Astrocyte of the spinal cord (primary cell): ENCODE measurements around the gene MKKS.

ENCODE experiments used
- DNase-seq: peaks from one replicate; pipeline ENCODE4 v3.0.0; 2011; ENCODE audit warnings: low read depth, low spot score
- H3K4me3 ChIP-seq: 2 replicates; pipeline ENCODE4 v1.5.1; 2011; ENCODE audit warnings: low read depth, mild to moderate bottlenecking, low read length, moderate library complexity
- in situ Hi-C: cut with HindIII; loops from 2 replicates; pipeline ENCODE4 v1.10.0; 2017; ENCODE audit warnings: low sequenced_read_pairs
- TF ChIP-seq, protein P1 (sequence below): IDR thresholded peaks from 2 replicates; pipeline ENCODE4 v1.5.1; 2012; ENCODE audit warnings: low read depth, mild to moderate bottlenecking, low read length, inconsistent platforms

MKKS gene

DNA sequence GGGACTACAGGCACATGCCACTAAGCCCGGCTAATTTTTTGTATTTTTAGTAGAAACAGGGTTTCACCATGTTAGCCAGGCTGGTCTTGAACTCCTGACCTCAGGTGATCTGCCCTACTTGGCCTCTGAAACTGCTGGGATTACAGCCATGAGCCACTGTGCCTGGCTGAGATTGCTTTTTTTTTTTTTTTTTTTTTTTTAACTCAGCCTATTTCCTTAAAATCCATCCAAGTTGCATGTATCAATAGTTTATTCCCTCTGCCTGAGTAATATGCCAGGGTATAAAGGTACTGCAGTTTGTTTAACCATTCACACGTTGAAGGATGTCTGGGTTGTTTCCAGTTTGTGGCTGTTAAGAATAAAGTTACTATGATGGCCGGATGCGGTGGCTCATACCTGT, 11.7 kb upstream of the MKKS start:
- in situ Hi-C loops: no loop called here
- TF ChIP-seq, protein P1, sequence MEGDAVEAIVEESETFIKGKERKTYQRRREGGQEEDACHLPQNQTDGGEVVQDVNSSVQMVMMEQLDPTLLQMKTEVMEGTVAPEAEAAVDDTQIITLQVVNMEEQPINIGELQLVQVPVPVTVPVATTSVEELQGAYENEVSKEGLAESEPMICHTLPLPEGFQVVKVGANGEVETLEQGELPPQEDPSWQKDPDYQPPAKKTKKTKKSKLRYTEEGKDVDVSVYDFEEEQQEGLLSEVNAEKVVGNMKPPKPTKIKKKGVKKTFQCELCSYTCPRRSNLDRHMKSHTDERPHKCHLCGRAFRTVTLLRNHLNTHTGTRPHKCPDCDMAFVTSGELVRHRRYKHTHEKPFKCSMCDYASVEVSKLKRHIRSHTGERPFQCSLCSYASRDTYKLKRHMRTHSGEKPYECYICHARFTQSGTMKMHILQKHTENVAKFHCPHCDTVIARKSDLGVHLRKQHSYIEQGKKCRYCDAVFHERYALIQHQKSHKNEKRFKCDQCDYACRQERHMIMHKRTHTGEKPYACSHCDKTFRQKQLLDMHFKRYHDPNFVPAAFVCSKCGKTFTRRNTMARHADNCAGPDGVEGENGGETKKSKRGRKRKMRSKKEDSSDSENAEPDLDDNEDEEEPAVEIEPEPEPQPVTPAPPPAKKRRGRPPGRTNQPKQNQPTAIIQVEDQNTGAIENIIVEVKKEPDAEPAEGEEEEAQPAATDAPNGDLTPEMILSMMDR: no peak
- no peak for DNase-seq
- H3K4me3 ChIP-seq: no peak overlapping the region

- in situ Hi-C loops: no loop called here
- TF ChIP-seq, protein P1: no peak
Observed at GRCh38 chr20:10443936-10444335, 9.9 kb upstream of the MKKS start.

DNA sequence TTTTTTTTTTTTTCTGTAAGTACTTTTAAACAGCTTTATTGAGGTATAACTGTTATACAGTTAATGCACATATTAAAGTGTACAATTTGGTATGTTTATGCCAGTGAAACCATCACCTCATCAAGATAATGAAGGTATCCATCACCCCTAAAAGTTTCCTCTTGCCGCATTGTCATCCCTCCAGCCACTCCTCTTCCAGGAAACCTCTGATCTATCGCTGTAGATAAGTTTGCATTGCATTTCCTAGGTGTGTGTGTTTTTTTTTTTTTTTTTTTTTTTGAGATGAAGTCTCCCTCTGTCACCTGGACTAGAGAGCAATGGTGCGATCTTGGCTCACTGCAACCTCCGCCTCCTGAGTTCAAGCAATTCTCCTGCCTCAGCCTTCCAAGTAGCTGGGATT, 4.2 kb upstream of the MKKS start:
- in situ Hi-C loops: no loop called here
- DNase-seq: no peak
- H3K4me3 ChIP-seq: no peak overlapping the region
- TF ChIP-seq, protein P1: no peak

More at GRCh38 chr20:10443936-10444335, 9.9 kb upstream of the MKKS start:
- H3K4me3 ChIP-seq: no peak overlapping the region
- no peak for DNase-seq

DNA sequence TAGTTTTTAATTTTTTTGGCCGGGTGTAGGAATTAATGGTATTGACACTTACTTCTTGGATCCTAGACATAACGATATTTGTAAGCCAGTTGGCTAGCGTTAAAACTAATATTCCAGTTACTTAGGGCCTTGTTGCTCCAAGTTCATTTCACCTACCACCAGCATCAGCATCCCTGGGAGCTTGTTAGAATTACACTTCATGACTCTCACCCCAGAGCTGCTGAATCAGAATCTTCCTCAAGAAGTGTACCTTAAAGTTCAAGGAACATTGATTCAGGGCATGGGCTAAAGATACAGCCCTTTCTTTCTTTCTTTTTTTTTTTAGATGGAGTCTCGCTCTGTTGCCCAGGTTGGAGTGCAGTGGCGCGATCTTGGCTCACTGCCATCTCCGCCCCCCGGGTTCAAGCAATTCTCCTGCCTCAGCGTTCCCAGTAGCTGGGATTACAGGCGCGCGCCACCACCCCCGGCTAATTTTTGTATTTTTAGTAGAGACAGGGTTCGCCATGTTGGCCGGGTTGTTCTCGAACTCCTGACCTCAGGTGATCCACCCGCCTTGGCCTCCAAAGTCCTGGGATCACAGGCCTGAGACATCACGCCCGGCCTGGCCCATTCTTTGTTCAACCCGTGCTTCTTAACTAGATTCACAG, 2.2 kb upstream of the MKKS start:
- in situ Hi-C loops: no loop called here
- no peak overlapping the region for H3K4me3 ChIP-seq
- TF ChIP-seq, protein P1: no peak
- no peak for DNase-seq

- DNase-seq: peak; percentile 98
- in situ Hi-C loops: no loop called here
- TF ChIP-seq, protein P1: no peak
- H3K4me3 ChIP-seq: peak within 1 kb of the TSS; percentile 88
Observed at GRCh38 chr20:10434832-10435812, 1.1 kb upstream of the MKKS start, which contains the start of gene SLX4IP. SLX4IP (plus strand) TSS chr20:10435305; CDS start chr20:10458205, 22,900 bp downstream.

DNA sequence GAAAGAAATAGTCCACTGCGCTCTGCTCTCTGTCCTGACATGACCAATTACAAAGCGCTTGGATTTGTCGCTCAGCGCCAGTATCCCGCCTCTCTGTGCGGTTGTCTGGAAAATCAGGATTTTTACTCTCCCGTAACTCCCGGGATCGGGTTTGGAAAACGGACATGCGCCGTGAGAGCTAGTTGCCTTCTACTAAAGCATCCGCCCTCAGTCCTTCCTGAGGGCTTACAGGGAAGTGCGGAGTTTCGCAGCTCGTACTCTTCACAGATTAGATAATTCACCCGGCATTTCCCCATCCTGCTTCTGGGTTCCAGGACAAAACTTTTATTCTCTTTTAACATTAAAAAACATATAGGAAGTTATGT, 427 bp upstream of the MKKS start:
- peak; percentile 100 for DNase-seq
- peak overlapping the region; percentile 88 for H3K4me3 ChIP-seq
- TF ChIP-seq, protein P1: no peak
- in situ Hi-C loops: no loop called here
